Left lobe of liver (tissue), 2 donors: ENCODE results near the gene TATDN3. TPM values are rescaled to one million over a fixed set of nuclear protein-coding genes. Genes with fewer than 3 reads are reported as not detected.
A peak's percentile ranks its signal among the peaks of the same experiment; 100 is the strongest.
"Not testable (repeated sequence)": the region's sequence is repeated elsewhere in the genome, so short reads cannot be mapped to it uniquely, and the experiment has no call there.

ENCODE experiments used
- ATAC-seq: fragments of 200-7000 bp; cut with Tn5 transposase; one replicate; pipeline ENCODE4 v1.9.1; 2020; ENCODE audit warnings: mild to moderate bottlenecking, moderate library complexity
- DNase-seq: peaks from one replicate; pipeline ENCODE4 v3.0.0-alpha.2; 2020; ENCODE audit warnings: low spot score
- total RNA-seq: library from RNA; stranded (reverse); gene quantifications from one replicate; pipeline ENCODE4 v1.2.1, GENCODE V29; 2021
- donor health status: DM: no; HTN: no; CAD: no; lungs with moderate emphysema.
- donor health status: DM: no; HTN: yes; CAD: no.

Gene TATDN3
- total RNA-seq, 1 donor from 2014 or later, result 7.7 TPM

DNA sequence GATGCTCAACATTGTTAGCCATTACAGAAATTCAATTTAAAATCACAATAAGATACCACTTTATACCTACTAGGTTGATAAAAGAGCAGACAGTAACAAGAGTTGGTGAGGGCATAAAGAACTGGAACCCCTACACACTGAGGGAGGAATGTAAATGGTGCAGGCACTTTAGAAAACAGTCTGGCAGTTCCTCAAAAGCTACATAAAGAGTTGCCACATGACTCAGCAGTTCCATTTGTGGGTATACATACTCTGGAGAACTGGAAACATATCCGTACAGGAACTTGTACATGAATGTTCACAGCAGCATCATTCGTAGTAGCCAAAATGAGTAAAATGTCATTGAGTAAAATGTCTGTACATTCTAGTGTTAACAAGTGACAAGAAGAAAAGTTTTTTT lies 17.1 kb upstream of the TATDN3 start:
- DNase-seq, result no peak
- ATAC-seq, result no peak

DNA sequence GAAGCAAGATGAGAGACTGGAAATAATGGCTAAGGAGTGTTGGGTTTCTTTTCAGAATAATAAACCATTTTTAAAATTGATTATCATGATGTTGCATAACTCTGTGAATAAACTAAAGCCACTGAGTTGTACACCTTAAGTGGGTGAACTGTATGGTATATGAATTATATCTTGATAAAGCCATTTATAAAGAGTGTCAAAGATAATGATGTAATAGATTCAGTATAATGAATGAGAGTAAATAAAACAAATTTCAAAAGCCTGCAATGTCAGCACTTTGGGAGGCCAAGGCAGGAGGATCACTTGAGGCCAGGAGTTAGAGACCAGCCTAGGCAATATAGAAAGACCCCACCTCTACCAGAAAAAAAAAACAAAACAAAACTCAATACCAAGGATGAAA lies 16.5 kb upstream of the TATDN3 start:
- DNase-seq, result no peak

DNA sequence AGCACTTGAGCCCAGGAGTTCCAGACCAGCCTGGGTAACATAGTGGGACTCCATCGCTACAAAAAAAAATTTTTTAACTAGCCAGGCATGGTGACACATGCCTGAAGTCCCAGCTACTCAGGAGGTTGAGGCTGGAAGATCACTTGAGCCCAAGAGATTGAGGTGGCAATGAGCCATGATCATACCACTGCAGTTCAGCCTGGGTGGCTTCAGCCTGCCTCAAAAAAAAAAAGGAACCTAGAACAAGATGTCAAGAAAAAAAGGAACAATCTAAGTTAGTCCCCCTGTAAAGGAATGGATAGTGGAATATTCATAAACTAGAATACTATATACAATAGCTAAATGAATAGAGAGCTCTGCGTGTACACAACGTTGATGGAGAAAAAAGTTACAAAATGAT lies 14.5 kb upstream of the TATDN3 start:
- no peak for ATAC-seq
- no peak for DNase-seq

More for the DNA sequence above, 16.5 kb upstream of the TATDN3 start:
- ATAC-seq, result no peak

GRCh38 chr1:212779086-212779485 lies 12.6 kb upstream of the TATDN3 start:
- not testable (repeated sequence) for DNase-seq, ATAC-seq

- DNase-seq (no peak), ATAC-seq (no peak)
Observed at GRCh38 chr1:212780759-212781158, 10.9 kb upstream of the TATDN3 start.

- no peak for ATAC-seq
- DNase-seq, result no peak
Observed at GRCh38 chr1:212781225-212781624, 10.5 kb upstream of the TATDN3 start.

DNA sequence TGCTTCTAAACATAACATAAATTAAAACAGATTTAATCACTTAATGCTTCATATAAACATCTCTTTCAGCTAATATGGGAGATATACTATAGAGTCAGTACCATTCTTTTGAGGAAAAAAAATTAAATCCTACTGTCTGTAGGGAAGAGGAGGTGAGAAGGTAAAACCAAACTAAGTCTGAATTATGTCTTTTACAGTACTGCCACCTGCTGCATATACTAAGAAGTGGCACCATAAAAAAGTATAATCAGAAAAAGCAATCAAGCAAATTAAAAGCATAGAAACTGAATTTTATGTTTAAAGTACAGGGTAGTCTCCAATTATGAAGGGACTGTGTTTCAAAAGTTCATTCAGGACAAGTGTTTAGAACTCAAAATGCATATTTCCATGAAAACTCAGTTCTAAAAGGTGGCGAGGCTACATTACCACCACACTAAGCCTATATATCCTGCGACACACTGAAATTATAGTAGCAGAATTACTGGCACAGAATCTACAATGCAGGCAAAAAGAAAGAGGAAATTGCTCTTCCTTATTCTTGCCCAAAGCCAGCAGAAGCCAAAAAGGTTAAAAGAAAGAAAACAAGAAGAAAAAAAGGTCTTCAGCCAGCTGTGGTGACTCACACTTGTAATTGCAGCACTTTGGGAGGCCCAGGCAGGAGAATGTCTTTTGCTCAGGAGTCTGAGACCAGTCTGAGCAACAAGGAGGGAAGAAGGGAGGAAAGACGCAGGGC lies 9.1 kb upstream of the TATDN3 start:
- DNase-seq, result no peak

DNA sequence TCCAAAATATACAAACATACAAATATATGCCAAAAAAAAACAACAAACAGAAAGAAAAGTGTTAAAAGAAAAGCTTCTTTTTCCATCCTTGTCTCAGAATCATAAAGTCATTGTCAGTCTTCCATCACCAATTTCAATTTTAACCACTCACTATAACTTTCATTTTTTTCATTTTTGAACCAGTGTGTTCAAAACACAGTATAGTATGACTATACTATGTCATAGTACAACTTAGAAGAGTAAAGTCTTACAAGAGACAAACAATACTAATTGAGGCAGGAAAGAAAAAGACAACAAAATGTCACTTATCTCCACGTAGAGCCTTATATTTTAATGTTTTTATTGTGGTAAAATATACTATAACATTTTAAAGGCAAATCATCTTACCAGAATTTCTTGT lies 7.7 kb upstream of the TATDN3 start:
- DNase-seq, result no peak

More for the DNA sequence above, 9.1 kb upstream of the TATDN3 start:
- peak; percentile 77 for ATAC-seq

GRCh38 chr1:212785871-212786270 lies 5.8 kb upstream of the TATDN3 start:
- ATAC-seq (no peak), DNase-seq (no peak)

More for the DNA sequence above, 7.7 kb upstream of the TATDN3 start:
- no peak for ATAC-seq

DNA sequence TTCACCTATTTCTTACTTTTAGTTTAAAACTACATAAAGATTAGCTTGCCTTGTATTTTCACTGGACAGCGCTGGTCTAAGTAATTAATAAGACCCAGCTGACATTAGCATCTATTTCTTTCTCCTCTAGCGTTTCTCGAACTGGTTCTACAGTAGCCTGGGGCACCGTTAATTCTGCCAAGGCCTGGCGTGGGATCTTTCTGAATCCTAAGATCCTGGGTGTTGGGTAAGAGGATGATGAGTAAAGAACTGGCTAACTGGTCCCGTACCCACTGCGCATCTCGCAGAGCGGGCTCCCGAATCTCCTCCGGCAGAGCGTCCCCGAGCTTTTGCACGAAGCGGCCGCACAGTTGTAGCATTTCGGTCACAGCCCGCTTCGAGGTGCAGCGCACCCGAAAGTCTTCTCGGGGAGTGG lies 426 bp upstream of the TATDN3 start:
- no peak for DNase-seq
- ATAC-seq, result peak; percentile 45

DNA sequence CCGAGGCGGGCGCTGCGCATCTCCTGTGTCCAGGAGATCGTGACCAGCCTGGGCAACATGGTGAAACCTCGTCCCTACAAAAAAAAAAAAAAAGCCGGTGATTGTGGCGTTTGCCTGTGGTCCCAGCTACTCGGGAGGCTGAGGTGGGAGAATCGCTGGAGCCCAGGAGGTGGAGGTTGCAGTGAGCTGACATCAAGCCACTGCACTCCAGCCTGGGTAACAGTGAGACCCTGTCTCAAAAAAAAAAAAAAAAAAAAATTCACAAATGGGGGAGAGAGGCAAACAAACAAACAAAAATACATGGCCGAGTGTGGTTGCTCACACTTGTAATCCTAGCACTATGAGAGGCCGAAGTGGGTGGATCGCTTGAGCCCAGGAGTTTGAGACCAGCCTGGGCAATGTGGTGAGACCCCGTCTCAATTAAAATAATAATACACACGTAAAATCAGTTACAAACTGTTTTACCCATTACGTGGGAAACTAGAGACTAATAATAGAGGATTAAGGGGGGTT lies 758 bp downstream of the TATDN3 start:
- no peak for DNase-seq
- no peak for ATAC-seq

DNA sequence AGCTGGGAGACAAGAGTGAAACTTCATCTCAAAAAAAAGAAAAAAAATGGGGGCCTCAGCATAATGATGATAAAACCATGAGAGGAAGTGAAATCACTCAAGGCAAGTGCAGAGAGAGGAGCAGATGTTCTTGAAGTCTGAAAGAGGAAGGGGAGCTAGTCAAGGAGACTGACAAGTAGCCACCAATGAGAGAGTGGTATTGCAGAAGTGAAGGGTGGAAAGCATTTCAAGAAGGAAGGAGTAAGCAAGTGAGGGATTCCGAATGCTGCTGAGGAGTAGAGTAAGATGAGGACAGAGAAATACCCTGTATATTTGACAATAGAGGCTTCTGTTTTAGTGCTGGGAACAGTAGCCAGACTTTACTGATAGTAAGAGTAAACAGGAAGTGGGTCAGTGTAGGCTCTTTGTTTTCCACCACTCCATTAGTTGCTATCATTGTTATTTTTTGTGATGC lies 2.9 kb downstream of the TATDN3 start:
- ATAC-seq, result no peak
- no peak for DNase-seq

GRCh38 chr1:212797681-212798080 lies 6.0 kb downstream of the TATDN3 start:
- ATAC-seq, result no peak
- DNase-seq, result no peak

- no peak for ATAC-seq
Observed at GRCh38 chr1:212805767-212806166, 14.1 kb downstream of the TATDN3 start.

DNA sequence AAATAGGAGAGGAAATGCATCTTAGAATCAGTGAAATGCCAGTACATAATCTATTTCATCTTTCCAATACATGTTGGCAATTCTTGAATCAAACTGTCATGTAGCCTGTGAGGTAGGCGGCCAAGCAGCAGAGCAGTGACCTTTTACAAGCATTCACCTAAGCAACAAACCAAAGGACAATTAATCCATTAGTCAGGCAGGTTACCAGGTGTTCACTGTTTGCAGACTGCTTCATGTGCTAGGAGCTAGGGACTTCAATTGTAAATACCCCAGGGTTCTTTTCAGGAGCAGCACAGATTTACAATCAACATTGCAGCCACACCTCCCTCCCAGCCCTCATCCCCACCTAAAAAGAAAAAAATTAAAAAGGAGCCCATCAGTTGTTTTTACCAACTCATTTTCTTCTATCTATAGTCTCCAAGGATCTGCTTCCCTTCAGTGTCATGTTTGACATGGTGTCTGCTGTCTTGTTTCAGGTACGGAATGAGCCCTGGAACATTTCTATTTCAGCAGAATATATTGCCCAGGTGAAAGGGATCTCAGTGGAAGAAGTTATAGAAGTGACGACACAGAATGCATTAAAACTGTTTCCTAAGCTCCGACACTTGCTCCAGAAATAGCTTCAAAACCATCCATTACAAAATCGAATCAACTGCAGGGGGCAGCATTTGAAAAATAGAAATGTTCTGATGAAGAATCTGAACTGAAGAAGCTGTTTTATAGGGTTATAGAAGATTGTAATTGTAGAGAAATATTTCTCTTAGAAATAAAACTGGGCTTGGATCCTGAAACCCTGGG lies 23.0 kb downstream of the TATDN3 start:
- DNase-seq, result no peak

More at GRCh38 chr1:212805767-212806166, 14.1 kb downstream of the TATDN3 start:
- DNase-seq, result no peak

GRCh38 chr1:212816567-212817278 lies 25.0 kb downstream of the TATDN3 start:
- ATAC-seq (no peak), DNase-seq (no peak)

More for the DNA sequence above, 23.0 kb downstream of the TATDN3 start:
- no peak for ATAC-seq

DNA sequence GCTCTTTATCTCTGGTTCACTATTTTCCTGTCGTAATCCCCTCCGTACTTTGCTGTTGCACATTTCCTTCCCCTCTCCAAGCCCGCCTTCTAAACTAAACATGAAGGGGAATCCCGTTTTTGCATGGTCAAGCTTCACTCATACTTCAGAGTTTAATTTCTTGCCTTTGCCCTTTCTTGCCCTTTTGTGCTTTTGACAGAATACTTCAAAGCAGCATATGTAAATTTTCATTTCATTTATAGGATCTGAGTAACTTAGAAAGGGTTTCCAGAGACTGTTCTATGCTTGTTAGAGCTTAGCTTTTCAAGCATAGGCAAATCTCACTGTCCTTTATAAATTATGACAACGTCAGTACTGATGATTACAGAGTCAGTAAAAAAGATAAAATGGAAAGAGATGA lies 28.0 kb downstream of the TATDN3 start:
- ATAC-seq, result no peak
- DNase-seq, result no peak

GRCh38 chr1:212820969-212821368 lies 29.3 kb downstream of the TATDN3 start:
- ATAC-seq (no peak), DNase-seq (no peak)

DNA sequence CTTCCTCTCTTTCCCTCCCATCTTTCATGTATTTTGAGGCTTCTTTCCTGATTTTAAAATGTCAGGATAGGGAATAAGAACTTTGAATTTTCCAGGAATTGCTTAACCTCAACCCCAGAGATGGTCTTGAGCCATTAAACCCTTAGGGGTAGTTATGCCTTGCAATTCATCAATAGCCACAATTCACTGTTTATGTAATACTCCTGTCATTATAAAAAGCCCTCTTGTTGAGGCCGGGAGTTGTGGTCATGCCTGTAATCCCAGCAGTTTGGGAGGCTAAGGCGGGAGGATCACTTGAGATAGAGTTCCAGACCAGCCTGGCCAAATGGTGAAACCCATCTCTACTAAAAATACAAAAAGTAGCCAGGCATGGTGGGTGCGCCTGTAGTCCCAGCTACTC lies 31.3 kb downstream of the TATDN3 start:
- DNase-seq, result no peak
- ATAC-seq, result no peak

DNA sequence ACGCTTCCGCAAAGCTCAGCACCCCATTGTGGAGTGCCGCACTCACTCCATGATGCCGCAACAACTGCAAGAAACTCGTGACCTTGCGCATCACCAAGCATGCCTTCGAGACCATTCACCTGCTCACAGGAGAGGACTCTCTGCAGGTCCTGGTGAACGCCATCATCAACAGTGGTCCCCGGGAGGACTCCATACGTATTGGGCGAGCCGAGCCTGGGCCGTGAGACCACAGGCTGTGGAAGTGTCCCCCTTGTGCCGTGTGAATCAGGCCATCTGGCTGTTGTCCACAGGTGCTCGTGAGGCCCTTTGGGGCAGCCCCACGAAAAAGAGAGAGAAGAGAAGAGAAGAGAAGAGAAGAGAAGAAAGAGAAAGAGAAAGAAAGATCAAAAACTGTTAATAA lies 32.5 kb downstream of the TATDN3 start:
- ATAC-seq (no peak), DNase-seq (no peak)

GRCh38 chr1:212825798-212826452 lies 34.2 kb downstream of the TATDN3 start:
- DNase-seq (no peak), ATAC-seq (no peak)
